K562 (cell line): ENCODE data around the gene IRAK2. TPM values are rescaled to one million over a fixed set of nuclear protein-coding genes. Genes with fewer than 3 reads are reported as not detected.
A peak's percentile ranks its signal among the peaks of the same experiment; 100 is the strongest.

Experiments used
- ATAC-seq: fragments of 200-7000 bp; cut with Tn5 transposase; 3 replicates; pipeline ENCODE4 v1.9.1; 2020; ENCODE audit warnings: moderate library complexity
- BruUV-seq: library from RNA; stranded (reverse); fragments of 400-500 nt; replicated peaks from 2 replicates; lab custom pipeline; 2021; lab: Mats Ljungman, UMichigan
- CTCF ChIA-PET: fragments of 300-600 bp; formaldehyde crosslinking; extraction: SDS; loops from one replicate; lab custom pipeline; 2021; ENCODE audit warnings: low intra/inter-chr PET ratio; lab: Yijun Ruan, JAX
- POLR2A ChIA-PET: fragments of 300-600, 350-650 bp; sonication (Branson Sonifier 250); formaldehyde crosslinking; extraction: SDS; loops from one replicate; lab custom pipeline; 2021; ENCODE audit warnings: antibody characterized with exemption, inconsistent platforms; lab: Yijun Ruan, JAX
- DNase-seq, 4 experiments: peaks; one replicate each; pipeline versions ENCODE4 v3.0.0 to v3.0.0-alpha.2; 2011 to 2018; ENCODE audit warnings: low spot score in 3 of 4, mixed read lengths in 3 of 4; ENCODE audit errors: extremely low read depth in 1 of 4
- FAIRE-seq: peaks from 2 replicates; lab custom pipeline; 2011; peaks lifted over from hg19 to GRCh38; lab: Jason Lieb, UNC
- H2AFZ ChIP-seq: 2 replicates; pipeline ENCODE4 v1.6.0; 2011; ENCODE audit warnings: low read depth, low read length, control low read depth, inconsistent platforms
- H3K27ac ChIP-seq: fragments of 200-600 bp; 3 replicates; pipeline ENCODE4 v1.8.0; 2011; ENCODE audit warnings: low read depth, mild to moderate bottlenecking, control low read depth, inconsistent platforms, low read length, moderate library complexity, mixed read lengths; ENCODE audit errors: extremely low read depth
- H3K27me3 ChIP-seq, 2 experiments: fragments of 300-600 bp in 1 of 2; 2 replicates in 1 of 2; 3 replicates in 1 of 2; pipeline versions ENCODE4 v1.6.0 to v1.8.0; 2011; ENCODE audit warnings: inconsistent platforms in 2 of 2, low read length in 2 of 2, mild to moderate bottlenecking in 1 of 2, mixed read lengths in 1 of 2, moderate library complexity in 1 of 2; ENCODE audit not compliant: control insufficient read depth in 2 of 2, insufficient read depth in 2 of 2
- H3K36me3 ChIP-seq: fragments of 300-600 bp; 3 replicates; pipeline ENCODE4 v1.8.0; 2011; ENCODE audit warnings: mild to moderate bottlenecking, low read length, inconsistent platforms; ENCODE audit not compliant: control insufficient read depth, insufficient read depth
- H3K4me1 ChIP-seq, 2 experiments: fragments of 200-600 bp in 1 of 2; replicated peaks in 1 of 2; 2 replicates in 1 of 2; 3 replicates in 1 of 2; pipeline versions ENCODE4 v1.5.1 to v1.8.0; 2011; ENCODE audit warnings: inconsistent platforms in 2 of 2, low read length in 2 of 2, mild to moderate bottlenecking in 1 of 2, mixed read lengths in 1 of 2, moderate library complexity in 1 of 2; ENCODE audit not compliant: control insufficient read depth in 2 of 2, insufficient read depth in 2 of 2
- H3K4me2 ChIP-seq: 2 replicates; pipeline ENCODE4 v1.6.1; 2011; ENCODE audit warnings: low read length, control low read depth, inconsistent platforms, mixed read lengths; ENCODE audit not compliant: insufficient read depth
- H3K4me3 ChIP-seq: fragments of 200-600 bp; sonication (generic), shearing (Covaris generic); 2 replicates; pipeline ENCODE4 v1.5.1; 2016; ENCODE audit warnings: control low read depth, inconsistent platforms
- H3K79me2 ChIP-seq: fragments of 200-600 bp; 3 replicates; pipeline ENCODE4 v1.8.0; 2011; ENCODE audit warnings: low read length, inconsistent platforms; ENCODE audit not compliant: control insufficient read depth, insufficient read depth
- H3K9ac ChIP-seq, 2 experiments: 2 replicates each; pipeline versions ENCODE4 v1.6.0 to v1.6.1; 2011; ENCODE audit warnings: low read depth in 2 of 2, low read length in 2 of 2, control low read depth in 1 of 2, inconsistent platforms in 1 of 2, mild to moderate bottlenecking in 1 of 2, mixed read lengths in 1 of 2; ENCODE audit not compliant: insufficient read depth in 1 of 2
- H3K9me1 ChIP-seq: one replicate; pipeline ENCODE4 v1.6.0; 2011; ENCODE audit warnings: inconsistent platforms, mild to moderate bottlenecking, low read length, moderate library complexity; ENCODE audit not compliant: control insufficient read depth, insufficient read depth
- H3K9me3 ChIP-seq: replicated peaks from 2 replicates; pipeline ENCODE4 v1.5.1; 2011; ENCODE audit warnings: low read depth, low read length, inconsistent platforms; ENCODE audit not compliant: control insufficient read depth, insufficient read depth
- H4K20me1 ChIP-seq: replicated peaks from 2 replicates; pipeline ENCODE4 v1.6.1; 2011; ENCODE audit warnings: low read length, inconsistent platforms, mixed read lengths; ENCODE audit not compliant: control insufficient read depth, insufficient read depth
- ARID2 ChIP-seq: fragments of 450-650 bp; IDR thresholded peaks from 2 replicates; pipeline ENCODE4 v1.6.1; 2017; ENCODE audit warnings: antibody characterized with exemption, mild to moderate bottlenecking
- E2F1 ChIP-seq: sonication (generic); formaldehyde crosslinking; IDR thresholded peaks from 2 replicates; pipeline ENCODE4 v1.8.1; 2023; ENCODE audit warnings: mild to moderate bottlenecking, missing genetic modification reagents, moderate library complexity
- FOSL1 ChIP-seq: fragments of 200-800 bp; sonication (Bioruptor generic); conservative IDR thresholded peaks from 2 replicates; pipeline ENCODE4 v1.6.1; 2016; ENCODE audit warnings: missing genetic modification characterization, missing compliant biosample characterization
- KDM2B ChIP-seq: fragments of 250-450 bp; sonication (Bioruptor Pico); IDR thresholded peaks from 2 replicates; pipeline ENCODE4 v1.8.0; 2021; ENCODE audit warnings: mild to moderate bottlenecking, moderate library complexity
- LEF1 ChIP-seq: fragments of 450-650 bp; IDR thresholded peaks from 2 replicates; pipeline ENCODE4 v1.6.1; 2016; ENCODE audit warnings: mild to moderate bottlenecking
- MCM3 ChIP-seq: fragments of 450-650 bp; IDR thresholded peaks from 2 replicates; pipeline ENCODE4 v1.6.1; 2016
- POLR2G ChIP-seq: fragments of 200-400 bp; formaldehyde crosslinking; IDR thresholded peaks from 2 replicates; pipeline ENCODE4 v1.6.1; 2017; ENCODE audit warnings: low read depth, mild to moderate bottlenecking, antibody characterized with exemption, low read length, moderate library complexity
- TOE1 ChIP-seq, 2 experiments: fragments of 450-650 bp in 1 of 2; sonication (generic) in 1 of 2; formaldehyde crosslinking in 1 of 2; IDR thresholded peaks; 2 replicates each; pipeline versions ENCODE4 v1.7.1 to v1.8.0; 2016 to 2022; ENCODE audit warnings: borderline replicate concordance in 2 of 2, mild to moderate bottlenecking in 2 of 2, antibody characterized with exemption in 1 of 2, inconsistent platforms in 1 of 2, low read depth in 1 of 2, missing genetic modification reagents in 1 of 2, moderate library complexity in 1 of 2
- ZKSCAN1 ChIP-seq: fragments of 150-350 bp; IDR thresholded peaks from 2 replicates; pipeline ENCODE4 v1.6.1; 2016; ENCODE audit warnings: low read depth, low read length
- ZNF263 ChIP-seq: sonication (generic); formaldehyde crosslinking; IDR thresholded peaks from 2 replicates; pipeline ENCODE4 v1.8.0; 2022; ENCODE audit warnings: mild to moderate bottlenecking, missing genetic modification reagents, borderline replicate concordance
- WGBS: fragments of 100-300 bp; shearing (Covaris generic); methylation state at CpG from one replicate; pipeline ENCODE4 v1.1.6; 2016; ENCODE audit warnings: low coverage, mixed read lengths; ENCODE audit not compliant: insufficient coverage; ENCODE audit errors: missing lambda C conversion rate; 5-methylcytosine and 5-hydroxymethylcytosine counted together
- in situ Hi-C: fragments of 300-500 bp; cut with MboI; formaldehyde crosslinking; loops from 4 replicates; pipeline ENCODE4 v1.15.0; 2018; ENCODE audit warnings: inconsistent platforms, mixed read lengths
- intact Hi-C: fragments of 100-400 bp; cut with micrococcal nuclease; formaldehyde crosslinking; loops from 2 replicates; pipeline ENCODE4 v1.14.2; 2022
- polyA plus RNA-seq, 8 experiments: library from polyadenylated mRNA; depleted of rRNA in 4 of 8; stranded (reverse) in 5 of 8; unstranded in 3 of 8; fragments of >200 nt; fragmentation: Nextera tagmentation in 2 of 8; fragmentation: Illumina TruSeq in 1 of 8; extraction: Ambion mirVana in 2 of 8; extraction: Trizol in 1 of 8; gene quantifications; 2 replicates each; pipeline versions ENCODE4 v1.2.1 to v1.2.3, GENCODE V29; 2011 to 2014; ENCODE audit warnings: inconsistent platforms in 1 of 8, missing spikeins in 1 of 8
- total RNA-seq, 7 experiments: library from RNA; depleted of rRNA in 6 of 7; stranded (reverse); fragments of >200 nt in 6 of 7; fragmentation: Illumina TruSeq in 2 of 7; extraction: Trizol in 2 of 7; gene quantifications; 2 replicates each; pipeline versions ENCODE4 v1.2.1 to v1.2.3, GENCODE V29; 2011 to 2021; ENCODE audit warnings: low replicate concordance in 1 of 7

IRAK2 gene
- total and polyA plus RNA-seq, 9 of the 15 experiments (the other 6 are each of a cell fraction or from before 2014, with no cell fraction given), result 0.42 to 4.4 (median 2.7) TPM

DNA sequence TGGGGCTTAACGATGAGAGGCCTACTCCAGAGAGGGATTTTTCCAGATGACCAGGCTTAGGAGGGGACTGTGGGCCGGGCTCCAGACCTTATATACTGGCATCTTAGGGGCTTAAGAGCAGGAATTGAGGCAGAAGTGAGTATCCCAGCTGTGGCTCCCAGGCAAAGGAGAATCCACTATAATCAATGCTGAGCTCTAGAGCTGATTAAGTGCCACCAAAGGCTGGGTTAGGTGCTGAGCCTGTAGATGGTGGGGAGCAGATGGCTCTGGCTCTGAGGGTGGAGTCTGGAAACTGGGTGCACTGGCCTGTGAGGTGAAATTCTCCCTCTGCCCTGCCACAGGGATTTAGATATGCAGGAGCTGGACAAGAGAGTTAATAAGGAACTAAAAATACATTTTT is 23.2 kb downstream of the IRAK2 start:
- DNase-seq (no peak), FAIRE-seq (no peak), ATAC-seq (no peak)
- H3K79me2 ChIP-seq, result no peaks in the 10 kb centered on the region
- ChIA-PET POLR2A (interaction anchor here (1.3 kb wide), 1 partner anchor 12 kb away, joined by 4 read pairs; no protein-coding TSS in a partner anchor), CTCF (no interaction called here)
- in situ Hi-C loops, result no loop called here
- no peaks in the 10 kb centered on the region for H3K9me3 ChIP-seq
- 38% methylated on average over 2 of the region's 2 CpGs for WGBS
- peaks cover 3% of the 10 kb centered on the region for H3K9me1 ChIP-seq
- H3K36me3 ChIP-seq, result no peaks in the 10 kb centered on the region
- no peak overlapping the region for H3K27ac ChIP-seq
- H2AFZ ChIP-seq, result no peak overlapping the region
- no peaks in the 10 kb centered on the region for H4K20me1 ChIP-seq
- H3K4me1 ChIP-seq, result peaks cover 22 to 31% of the 10 kb centered on the region in 2 experiments
- no TSS peak for BruUV-seq
- intact Hi-C loops, result no loop called here
- TF ChIP-seq POLR2G, result no peak
- no peak for TF ChIP-seq FOSL1 (tag)
- peak overlapping the region in 1 of 2 experiments; percentile 28; a peak in 1 of 4 replicates for H3K9ac ChIP-seq
- H3K4me3 ChIP-seq, result no peak overlapping the region
- H3K27me3 ChIP-seq, result no peaks in the 10 kb centered on the region
- H3K4me2 ChIP-seq, result no peak overlapping the region

DNA sequence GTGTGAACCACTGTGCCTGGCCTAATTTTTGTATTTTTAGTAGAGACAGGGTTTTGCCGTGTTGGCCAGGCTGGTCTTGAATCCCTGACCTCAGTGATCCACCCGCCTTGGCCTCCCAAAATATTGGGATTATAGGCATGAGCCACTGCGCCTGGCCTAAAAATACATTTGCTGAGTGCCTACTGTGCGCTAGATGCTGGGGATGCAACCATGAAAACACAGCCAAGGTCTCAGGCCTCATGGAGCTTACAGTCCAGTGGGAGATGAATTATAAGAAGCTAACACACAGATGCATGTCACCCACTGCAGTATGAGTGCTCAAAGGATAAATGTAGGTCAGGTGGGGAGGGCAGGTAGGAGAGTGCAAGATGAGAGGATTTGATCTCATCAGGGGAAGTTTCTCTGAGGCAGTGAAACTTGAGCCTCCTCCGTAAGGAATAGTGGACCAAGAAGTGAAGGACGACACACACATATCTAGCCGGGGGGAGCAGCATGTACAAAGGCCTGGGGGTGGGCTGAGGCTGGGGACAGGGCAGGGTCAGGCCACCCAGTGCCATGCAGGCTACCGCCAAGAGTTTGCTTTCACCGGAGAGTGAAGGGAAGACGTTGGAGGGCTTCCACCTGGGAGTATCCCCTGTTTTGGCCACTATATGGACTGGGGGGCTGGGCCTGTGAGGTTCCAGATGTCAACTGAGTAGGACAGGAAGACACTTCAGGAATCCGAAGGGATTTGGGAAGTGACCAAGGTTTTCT is 24.3 kb downstream of the IRAK2 start:
- no peaks in the 10 kb centered on the region for H3K79me2 ChIP-seq
- ATAC-seq, result no peak
- no peaks in the 10 kb centered on the region for H3K27me3 ChIP-seq
- H3K4me1 ChIP-seq, result peaks cover 33 to 41% of the 10 kb centered on the region in 2 experiments
- H3K9ac ChIP-seq, result 0 out of 4 replicates have a peak overlapping the region, but pooled peaks of 1 of the 2 experiments have one; percentile 29
- FAIRE-seq, result no peak
- intact Hi-C loops (no loop called here), in situ Hi-C loops (no loop called here)
- H3K4me3 ChIP-seq, result no peak overlapping the region
- 76% methylated on average over 11 of the region's 11 CpGs for WGBS
- H3K9me3 ChIP-seq, result no peaks in the 10 kb centered on the region
- ChIA-PET POLR2A (interaction anchor here (1.3 kb wide), 1 partner anchor 13 kb away, joined by 4 read pairs; no protein-coding TSS in a partner anchor), CTCF (no interaction called here)
- H3K36me3 ChIP-seq, result no peaks in the 10 kb centered on the region
- no peak overlapping the region for H3K4me2 ChIP-seq
- no peak for DNase-seq
- no peak overlapping the region for H3K27ac ChIP-seq
- TF ChIP-seq E2F1 (no peak), ZNF263 (CRISPR knock-in tag) (no peak), KDM2B (no peak), TOE1 (IDR thresholded peaks at IDR 0.05; ENCODE audit: borderline replicate concordance) (no peak), TOE1 (CRISPR knock-in tag; IDR thresholded peaks at IDR 0.05; ENCODE audit: borderline replicate concordance, low read depth) (no peak), ARID2 (no peak), MCM3 (no peak), LEF1 (no peak), ZKSCAN1 (peak; percentile 90)
- H2AFZ ChIP-seq, result no peak overlapping the region
- no TSS peak for BruUV-seq
- no peaks in the 10 kb centered on the region for H4K20me1 ChIP-seq
- H3K9me1 ChIP-seq, result peaks cover 4% of the 10 kb centered on the region
